Effector CD4-positive, alpha-beta T cell (primary cell): ENCODE results near the gene UNC80.

ENCODE experiments used
- DNase-seq: peaks from one replicate; pipeline ENCODE4 v3.0.0-alpha.2; 2020

The UNC80 gene

GRCh38 chr2:209808521-209808920, 36.9 kb downstream of the UNC80 start:
- no peak for DNase-seq

GRCh38 chr2:209809256-209809655, 37.6 kb downstream of the UNC80 start:
- no peak for DNase-seq

- DNase-seq: no peak
Measured at GRCh38 chr2:209817844-209818271, 46.2 kb downstream of the UNC80 start.

GRCh38 chr2:209818939-209819338, 47.3 kb downstream of the UNC80 start:
- DNase-seq: no peak

- DNase-seq: no peak
Measured at GRCh38 chr2:209821806-209822205, 50.2 kb downstream of the UNC80 start.

- DNase-seq: no peak
Measured at GRCh38 chr2:209823484-209823883, 51.9 kb downstream of the UNC80 start.

- no peak for DNase-seq
Measured at GRCh38 chr2:209824391-209824790, 52.8 kb downstream of the UNC80 start.

- DNase-seq: no peak
Measured at GRCh38 chr2:209830722-209831465, 59.3 kb downstream of the UNC80 start.

GRCh38 chr2:209834767-209835166, 63.1 kb downstream of the UNC80 start:
- no peak for DNase-seq

- no peak for DNase-seq
Measured at GRCh38 chr2:209840434-209840833, 68.8 kb downstream of the UNC80 start.

- no peak for DNase-seq
Measured at GRCh38 chr2:209845666-209846065, 74.0 kb downstream of the UNC80 start.

- no peak for DNase-seq
Measured at GRCh38 chr2:209864716-209865295, 93.2 kb downstream of the UNC80 start.

- DNase-seq: no peak
Measured at GRCh38 chr2:209868271-209868994, 96.8 kb downstream of the UNC80 start.

GRCh38 chr2:209870067-209870466, 98.4 kb downstream of the UNC80 start:
- DNase-seq: no peak

GRCh38 chr2:209872675-209873074, 101.0 kb downstream of the UNC80 start:
- no peak for DNase-seq

GRCh38 chr2:209875270-209875669, 103.6 kb downstream of the UNC80 start:
- no peak for DNase-seq

GRCh38 chr2:209876211-209876610, 104.6 kb downstream of the UNC80 start:
- DNase-seq: no peak

GRCh38 chr2:209878701-209879100, 107.1 kb downstream of the UNC80 start:
- no peak for DNase-seq

GRCh38 chr2:209900638-209901037, 129.0 kb downstream of the UNC80 start:
- DNase-seq: no peak

GRCh38 chr2:209901172-209901571, 129.5 kb downstream of the UNC80 start:
- no peak for DNase-seq

- DNase-seq: no peak
Measured at GRCh38 chr2:209905691-209906090, 134.1 kb downstream of the UNC80 start.

GRCh38 chr2:209907746-209908145, 136.1 kb downstream of the UNC80 start:
- DNase-seq: no peak

- DNase-seq: no peak
Measured at GRCh38 chr2:209908511-209908910, 136.9 kb downstream of the UNC80 start.

- DNase-seq: no peak
Measured at GRCh38 chr2:209911486-209911885, 139.9 kb downstream of the UNC80 start.
